ENCODE measurements around the gene MFSD6.
"Not testable (repeated sequence)": the region's sequence is repeated elsewhere in the genome, so short reads cannot be mapped to it uniquely, and the experiment has no call there.

The MFSD6 gene

GRCh38 chr2:190506666-190507065 lies 98.5 kb downstream of the MFSD6 start:
- no peak for TF ChIP-seq CTCF (IDR thresholded peaks at IDR 0.05; ENCODE audit: low read depth, low read length)

GRCh38 chr2:190507135-190507534 lies 99.0 kb downstream of the MFSD6 start:
- H3K4me3 ChIP-seq (replicated peaks in 1 of 2; ENCODE audit: low read depth in 2 of 2, low read length in 2 of 2) = no peak overlapping the region
- DNase-seq (ENCODE audit: low read depth in 2 of 2) = no peak
- TF ChIP-seq CTCF (IDR thresholded peaks at IDR 0.05; ENCODE audit: low read depth, low read length) = no peak

More at GRCh38 chr2:190506666-190507065, 98.5 kb downstream of the MFSD6 start:
- DNase-seq (ENCODE audit: low read depth in 2 of 2) = no peak
- no peak overlapping the region for H3K4me3 ChIP-seq (replicated peaks in 1 of 2; ENCODE audit: low read depth in 2 of 2, low read length in 2 of 2)

- DNase-seq (ENCODE audit: low read depth in 2 of 2); H3K4me3 ChIP-seq (replicated peaks in 1 of 2; ENCODE audit: low read depth in 2 of 2, low read length in 2 of 2): not testable (repeated sequence)
Measured at GRCh38 chr2:190509895-190510294, 101.7 kb downstream of the MFSD6 start.

GRCh38 chr2:190511104-190511503 lies 102.9 kb downstream of the MFSD6 start:
- H3K4me3 ChIP-seq (replicated peaks in 1 of 2; ENCODE audit: low read depth in 2 of 2, low read length in 2 of 2) = no peak overlapping the region
- peak; percentile 64 to 71 for DNase-seq (ENCODE audit: low read depth in 2 of 2)
- TF ChIP-seq CTCF (IDR thresholded peaks at IDR 0.05; ENCODE audit: low read depth, low read length) = peak; percentile 26

GRCh38 chr2:190512539-190513095 lies 104.5 kb downstream of the MFSD6 start:
- no peak for DNase-seq (ENCODE audit: low read depth in 2 of 2)
- H3K4me3 ChIP-seq (replicated peaks in 1 of 2; ENCODE audit: low read depth in 2 of 2, low read length in 2 of 2) = no peak overlapping the region
- TF ChIP-seq CTCF (IDR thresholded peaks at IDR 0.05; ENCODE audit: low read depth, low read length) = no peak

- no peak for DNase-seq (ENCODE audit: low read depth in 2 of 2)
- no peak overlapping the region for H3K4me3 ChIP-seq (replicated peaks in 1 of 2; ENCODE audit: low read depth in 2 of 2, low read length in 2 of 2)
- no peak for TF ChIP-seq CTCF (IDR thresholded peaks at IDR 0.05; ENCODE audit: low read depth, low read length)
Measured at GRCh38 chr2:190513877-190514276, 105.7 kb downstream of the MFSD6 start.

GRCh38 chr2:190514676-190515075 lies 106.5 kb downstream of the MFSD6 start:
- peak in 1 of 2 donors; percentile 39 for DNase-seq (ENCODE audit: low read depth in 2 of 2)
- TF ChIP-seq CTCF (IDR thresholded peaks at IDR 0.05; ENCODE audit: low read depth, low read length) = no peak
- H3K4me3 ChIP-seq (replicated peaks in 1 of 2; ENCODE audit: low read depth in 2 of 2, low read length in 2 of 2) = no peak overlapping the region
